ENCODE results near the gene RAI14.

DNA sequence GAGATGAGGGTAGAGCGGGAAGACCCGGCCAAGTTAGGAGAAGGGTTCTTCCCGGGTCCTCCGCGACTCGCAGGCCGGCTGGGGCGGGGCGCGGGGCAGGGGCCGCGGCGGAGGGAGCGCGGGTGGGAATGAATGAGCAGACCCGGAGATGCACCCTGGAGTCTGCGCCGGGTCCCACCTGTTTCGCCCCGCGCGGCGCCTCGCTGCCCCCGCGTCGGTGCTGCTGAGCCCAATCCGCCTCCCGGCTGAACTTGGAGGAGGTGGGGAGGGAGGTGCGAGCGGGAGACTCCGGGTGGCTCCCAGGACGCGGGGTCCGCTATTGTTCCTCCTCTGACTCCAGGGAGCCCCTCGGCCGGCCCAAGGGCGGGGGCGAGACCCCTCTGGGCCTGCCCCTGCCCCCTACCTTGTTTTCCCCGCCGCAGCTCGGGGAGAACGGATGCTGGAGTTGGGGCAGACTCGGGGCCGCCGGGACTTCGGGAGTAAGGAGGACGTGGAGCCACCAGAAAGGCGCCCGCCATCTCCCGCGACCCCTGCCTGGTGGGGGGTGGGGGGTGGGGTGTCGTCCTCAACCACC lies 659 bp downstream of the RAI14 start:
- TF ChIP-seq, protein P1, sequence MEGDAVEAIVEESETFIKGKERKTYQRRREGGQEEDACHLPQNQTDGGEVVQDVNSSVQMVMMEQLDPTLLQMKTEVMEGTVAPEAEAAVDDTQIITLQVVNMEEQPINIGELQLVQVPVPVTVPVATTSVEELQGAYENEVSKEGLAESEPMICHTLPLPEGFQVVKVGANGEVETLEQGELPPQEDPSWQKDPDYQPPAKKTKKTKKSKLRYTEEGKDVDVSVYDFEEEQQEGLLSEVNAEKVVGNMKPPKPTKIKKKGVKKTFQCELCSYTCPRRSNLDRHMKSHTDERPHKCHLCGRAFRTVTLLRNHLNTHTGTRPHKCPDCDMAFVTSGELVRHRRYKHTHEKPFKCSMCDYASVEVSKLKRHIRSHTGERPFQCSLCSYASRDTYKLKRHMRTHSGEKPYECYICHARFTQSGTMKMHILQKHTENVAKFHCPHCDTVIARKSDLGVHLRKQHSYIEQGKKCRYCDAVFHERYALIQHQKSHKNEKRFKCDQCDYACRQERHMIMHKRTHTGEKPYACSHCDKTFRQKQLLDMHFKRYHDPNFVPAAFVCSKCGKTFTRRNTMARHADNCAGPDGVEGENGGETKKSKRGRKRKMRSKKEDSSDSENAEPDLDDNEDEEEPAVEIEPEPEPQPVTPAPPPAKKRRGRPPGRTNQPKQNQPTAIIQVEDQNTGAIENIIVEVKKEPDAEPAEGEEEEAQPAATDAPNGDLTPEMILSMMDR (IDR thresholded peaks at IDR 0.05 in 4 of 5, conservative IDR thresholded peaks at IDR 0.05 in 1 of 5): no peak
- TF ChIP-seq POLR2A (IDR thresholded peaks at IDR 0.05): no peak
